HG03565 (cell line): ENCODE results near the gene RARG.

Experiments
- ATAC-seq: cut with Tn5 transposase; IDR thresholded peaks from one replicate; pipeline ENCODE4 v1.9.1; 2021; ENCODE audit warnings: mild to moderate bottlenecking, moderate library complexity; ENCODE audit not compliant: unreplicated experiment

Gene RARG

GRCh38 chr12:53245286-53245685 lies 13.3 kb upstream of the RARG start:
- no peak for ATAC-seq

- ATAC-seq = no peak
Observed at GRCh38 chr12:53244337-53244736, 12.3 kb upstream of the RARG start.

- ATAC-seq = no peak
Observed at GRCh38 chr12:53241623-53242412, 9.8 kb upstream of the RARG start.

GRCh38 chr12:53239643-53240258 lies 7.7 kb upstream of the RARG start:
- no peak for ATAC-seq

- ATAC-seq = no peak
Observed at GRCh38 chr12:53236443-53237111, 4.6 kb upstream of the RARG start.

GRCh38 chr12:53235742-53236442 lies 3.9 kb upstream of the RARG start:
- no peak for ATAC-seq

GRCh38 chr12:53235164-53235563 lies 3.2 kb upstream of the RARG start:
- no peak for ATAC-seq

- no peak for ATAC-seq
Observed at GRCh38 chr12:53234271-53234914, 2.4 kb upstream of the RARG start.

- ATAC-seq = no peak
Observed at GRCh38 chr12:53233671-53234121, 1.7 kb upstream of the RARG start.

GRCh38 chr12:53232646-53233461 lies 845 bp upstream of the RARG start:
- no peak for ATAC-seq

- no peak for ATAC-seq
Observed at GRCh38 chr12:53231671-53231920, 413 bp downstream of the RARG start.

GRCh38 chr12:53230108-53230845 lies 1.7 kb downstream of the RARG start:
- ATAC-seq = no peak

GRCh38 chr12:53229454-53229853 lies 2.6 kb downstream of the RARG start:
- no peak for ATAC-seq

- ATAC-seq = no peak
Observed at GRCh38 chr12:53227836-53228235, 4.2 kb downstream of the RARG start.

- ATAC-seq = no peak
Observed at GRCh38 chr12:53227341-53227740, 4.7 kb downstream of the RARG start.

GRCh38 chr12:53226815-53227214 lies 5.2 kb downstream of the RARG start:
- no peak for ATAC-seq

- ATAC-seq = no peak
Observed at GRCh38 chr12:53225635-53226424, 6.2 kb downstream of the RARG start.

GRCh38 chr12:53224897-53225634 lies 6.9 kb downstream of the RARG start:
- no peak for ATAC-seq
